ENCODE measurements around the gene C9.
"Not testable (repeated sequence)": the region's sequence is repeated elsewhere in the genome, so short reads cannot be mapped to it uniquely, and the experiment has no call there.

The C9 gene

DNA sequence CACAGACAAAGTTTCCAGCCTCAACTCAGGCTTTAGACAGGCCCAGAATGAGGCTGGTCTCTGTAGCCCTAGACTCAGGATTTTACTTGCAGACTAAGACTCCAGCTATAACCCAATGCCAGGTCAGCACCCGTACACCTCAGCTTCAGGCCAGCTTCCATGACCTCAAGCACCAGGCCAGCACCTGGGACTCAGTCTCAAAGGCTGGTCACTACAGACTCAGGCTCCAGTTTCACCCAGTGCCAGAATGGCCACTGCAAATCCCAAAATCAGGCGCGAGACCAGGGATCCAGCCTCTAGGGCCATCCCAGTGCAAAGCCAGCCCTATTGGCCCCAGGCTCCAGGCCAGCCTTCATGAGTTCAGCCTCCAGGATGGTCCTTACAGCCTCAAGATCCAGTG lies 44.9 kb downstream of the C9 start:
- DNase-seq, result no peak

DNA sequence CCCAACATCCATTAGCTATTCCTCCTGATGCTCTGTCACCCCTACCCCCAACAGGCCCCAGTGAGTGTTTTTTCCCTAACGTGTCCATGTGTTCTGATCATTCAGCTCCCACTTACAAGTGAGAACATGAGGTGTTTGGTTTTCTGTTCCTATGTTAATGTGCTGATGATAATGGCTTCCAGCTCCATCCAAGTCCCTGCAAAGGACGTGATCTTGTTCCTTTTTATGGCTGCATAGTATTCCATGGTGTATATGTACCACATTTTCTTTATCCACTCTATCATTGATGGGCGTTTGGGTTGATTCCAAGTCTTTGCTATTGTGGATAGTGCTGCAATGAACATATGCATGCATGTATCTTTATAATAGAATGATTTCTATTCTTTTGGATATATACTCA lies 47.8 kb downstream of the C9 start:
- DNase-seq, result not testable (repeated sequence)

- DNase-seq, result no peak
Measured at GRCh38 chr5:39315995-39316394, 48.3 kb downstream of the C9 start.

DNA sequence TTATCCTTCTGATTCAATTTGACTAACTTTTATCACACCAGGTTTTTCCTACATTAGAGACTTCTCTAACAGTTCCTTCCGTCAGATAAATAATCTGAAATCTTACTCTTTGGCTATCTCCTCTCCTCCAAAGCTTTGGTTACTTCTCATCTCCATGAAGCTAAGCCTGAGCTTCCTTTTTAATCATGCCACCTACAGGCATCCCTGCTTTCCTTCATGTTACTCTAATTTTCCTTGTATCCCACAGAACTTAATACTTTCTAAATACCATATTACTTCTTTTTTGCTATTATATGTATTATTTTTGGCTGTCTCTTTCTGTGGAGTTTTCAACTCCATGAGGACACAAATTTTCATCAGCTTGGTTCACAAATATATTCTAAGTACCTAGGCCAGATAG lies 49.7 kb downstream of the C9 start:
- DNase-seq, result no peak

- DNase-seq, result no peak
Measured at GRCh38 chr5:39309534-39309933, 54.8 kb downstream of the C9 start.

- DNase-seq, result no peak
Measured at GRCh38 chr5:39302472-39302871, 61.8 kb downstream of the C9 start.

DNA sequence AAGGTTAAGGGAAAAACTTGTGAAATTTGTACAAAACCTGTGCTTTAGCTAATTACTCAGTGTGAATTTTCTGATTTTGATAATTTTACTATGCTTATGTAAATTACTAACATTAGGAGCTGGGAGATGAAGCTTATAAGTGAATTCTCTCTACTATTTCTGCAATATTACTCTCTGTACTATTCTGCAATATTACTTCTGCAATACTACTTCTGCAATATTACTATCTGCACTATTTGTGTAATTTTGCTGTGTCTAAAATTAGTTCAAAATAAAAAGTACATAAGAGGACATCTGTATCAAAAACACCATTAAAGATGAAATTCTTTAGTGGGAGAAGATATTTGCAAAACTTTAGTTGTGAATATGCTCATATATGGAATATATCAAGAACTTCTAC lies 62.9 kb downstream of the C9 start:
- DNase-seq, result no peak

- DNase-seq, result no peak
Measured at GRCh38 chr5:39299962-39300361, 64.3 kb downstream of the C9 start.

- no peak for DNase-seq
Measured at GRCh38 chr5:39294736-39295135, 69.6 kb downstream of the C9 start.

- no peak for DNase-seq
Measured at GRCh38 chr5:39284552-39284951, 79.7 kb downstream of the C9 start.

DNA sequence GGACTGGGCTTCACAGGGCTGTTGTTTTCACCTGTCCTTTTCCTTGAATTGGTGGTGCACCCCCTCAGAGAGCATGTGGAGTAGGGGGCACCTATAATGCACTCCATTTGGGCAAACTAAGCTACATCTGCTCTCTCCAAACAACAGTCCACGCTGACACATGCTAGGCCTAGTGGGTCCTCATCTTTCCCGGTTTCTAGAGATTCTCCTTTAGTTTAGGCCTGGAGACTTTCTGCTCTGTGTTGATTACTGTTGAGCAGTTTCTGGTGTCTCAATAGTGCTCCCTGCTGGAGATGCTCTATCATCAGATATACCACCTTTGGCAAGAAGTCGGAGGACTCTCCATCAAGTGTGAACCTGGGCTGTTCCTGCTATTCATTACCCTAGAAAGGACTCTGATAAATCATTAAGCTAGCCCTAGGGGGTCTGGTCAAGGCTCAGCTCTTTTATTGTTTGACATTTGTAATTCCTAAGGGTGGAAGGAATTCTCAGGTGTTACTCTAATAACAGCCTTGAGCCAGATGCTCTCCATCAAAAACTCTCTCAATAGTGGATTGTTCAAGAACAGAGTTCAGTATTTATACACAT lies 81.0 kb downstream of the C9 start:
- peak in 1 of 2 experiments; percentile 15 for DNase-seq

DNA sequence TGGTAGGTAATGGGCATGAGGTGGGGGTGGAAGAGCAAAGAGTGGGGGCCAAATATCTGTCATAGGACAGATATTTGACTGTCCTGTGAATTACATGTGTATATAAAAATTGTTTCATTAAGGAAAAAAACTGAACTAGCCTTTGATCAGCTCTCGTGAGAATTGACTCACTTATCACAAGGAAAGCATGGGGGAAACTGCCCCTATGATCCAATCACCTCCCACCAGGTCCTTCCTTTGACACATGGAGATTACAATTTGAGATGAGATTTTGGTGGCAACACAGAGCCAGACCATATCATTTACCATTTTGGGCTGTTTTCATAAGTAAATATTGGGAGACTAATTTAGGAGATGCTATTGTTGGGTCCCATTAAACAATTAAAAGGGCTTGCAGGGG lies 81.7 kb downstream of the C9 start:
- no peak for DNase-seq

DNA sequence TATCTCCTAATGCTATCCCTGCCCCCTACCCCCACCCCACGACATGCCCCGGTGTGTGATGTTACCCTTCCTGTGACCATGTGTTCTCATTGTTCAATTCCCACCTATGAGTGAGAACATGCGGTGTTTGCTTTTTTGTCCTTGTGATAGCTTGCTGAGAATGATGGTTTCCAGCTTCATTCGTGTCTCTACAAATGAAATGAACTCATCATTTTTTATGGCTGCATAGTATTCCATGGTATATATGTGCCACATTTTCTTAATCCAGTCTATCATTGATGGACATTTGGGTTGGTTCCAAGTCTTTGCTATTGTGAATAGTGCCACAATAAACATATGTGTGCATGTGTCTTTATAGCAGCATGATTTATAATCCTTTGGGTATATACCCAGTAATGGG lies 88.4 kb downstream of the C9 start:
- not testable (repeated sequence) for DNase-seq

- DNase-seq, result no peak
Measured at GRCh38 chr5:39274398-39275085, 89.8 kb downstream of the C9 start.

GRCh38 chr5:39273314-39273954 lies 90.9 kb downstream of the C9 start:
- no peak for DNase-seq

GRCh38 chr5:39272869-39273231 lies 91.4 kb downstream of the C9 start:
- not testable (repeated sequence) for DNase-seq

- no peak for DNase-seq
Measured at GRCh38 chr5:39270225-39270848, 94.0 kb downstream of the C9 start.

DNA sequence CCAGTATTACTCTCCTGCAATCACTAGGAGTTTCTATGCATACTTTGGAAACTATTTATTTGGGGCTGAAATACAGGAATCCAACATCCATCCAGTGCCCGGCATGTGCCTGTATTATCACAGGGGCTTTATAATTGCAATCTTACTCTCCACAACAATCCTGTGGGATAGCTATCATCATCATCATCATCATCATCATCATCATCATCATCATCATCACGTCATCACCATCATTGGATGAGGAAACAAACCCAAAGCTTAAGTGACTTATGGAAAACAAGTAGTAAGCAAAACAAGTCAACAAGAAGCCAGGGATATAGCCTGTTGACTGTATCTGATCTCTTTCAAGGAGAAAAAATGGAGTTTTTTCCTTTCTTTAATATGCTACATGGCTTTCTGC lies 97.1 kb downstream of the C9 start:
- DNase-seq, result no peak

- no peak for DNase-seq
Measured at GRCh38 chr5:39266442-39266841, 97.9 kb downstream of the C9 start.

GRCh38 chr5:39264528-39264927 lies 99.8 kb downstream of the C9 start:
- no peak for DNase-seq

DNA sequence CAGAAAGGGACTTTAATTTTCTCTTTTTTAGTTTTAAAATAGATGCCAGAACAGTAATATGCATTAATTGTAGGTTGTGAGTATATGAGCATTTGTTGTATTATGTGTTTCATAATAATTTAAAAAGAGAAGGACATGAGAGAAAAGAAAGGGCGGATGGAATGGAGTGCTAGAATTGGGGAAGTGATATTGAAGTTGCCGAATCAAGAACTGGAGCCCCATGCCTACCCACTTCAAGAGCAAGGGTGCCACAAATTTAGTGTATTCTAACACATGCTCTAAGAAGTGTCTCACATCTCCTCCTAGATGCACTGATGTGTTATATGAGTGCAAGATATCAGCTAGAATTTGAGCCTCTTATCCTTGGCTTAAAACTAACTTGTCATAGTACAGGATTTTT lies 101.3 kb downstream of the C9 start:
- DNase-seq, result no peak

DNA sequence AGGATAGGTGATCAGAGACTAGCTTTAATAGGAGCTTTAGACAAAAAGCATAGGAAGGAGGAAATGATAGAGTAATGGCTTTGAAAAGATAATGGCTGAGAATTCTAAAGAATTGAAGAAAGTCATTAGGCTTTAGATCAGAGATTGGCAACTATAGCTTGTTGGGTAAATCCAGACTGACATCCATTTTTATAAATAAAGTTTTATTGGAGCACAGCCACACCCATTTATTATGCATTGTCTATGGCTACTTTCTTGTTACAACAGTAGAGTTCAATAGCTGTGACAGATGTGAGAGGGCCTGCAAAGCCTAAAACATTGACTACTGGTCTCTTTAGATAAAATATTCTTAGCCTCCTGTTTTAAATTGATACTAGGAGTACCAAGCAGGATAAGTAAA lies 104.2 kb downstream of the C9 start:
- no peak for DNase-seq

GRCh38 chr5:39257554-39257953 lies 106.7 kb downstream of the C9 start:
- DNase-seq, result no peak
